GM19328 (cell line): ENCODE data around the gene SRRM3.
"Not testable (repeated sequence)": the region's sequence is repeated elsewhere in the genome, so short reads cannot be mapped to it uniquely, and the experiment has no call there.

Experiments used
- ATAC-seq: cut with Tn5 transposase; IDR thresholded peaks from one replicate; pipeline ENCODE4 v1.9.1; 2021; ENCODE audit warnings: mild to moderate bottlenecking, moderate library complexity; ENCODE audit not compliant: unreplicated experiment

Gene SRRM3

DNA sequence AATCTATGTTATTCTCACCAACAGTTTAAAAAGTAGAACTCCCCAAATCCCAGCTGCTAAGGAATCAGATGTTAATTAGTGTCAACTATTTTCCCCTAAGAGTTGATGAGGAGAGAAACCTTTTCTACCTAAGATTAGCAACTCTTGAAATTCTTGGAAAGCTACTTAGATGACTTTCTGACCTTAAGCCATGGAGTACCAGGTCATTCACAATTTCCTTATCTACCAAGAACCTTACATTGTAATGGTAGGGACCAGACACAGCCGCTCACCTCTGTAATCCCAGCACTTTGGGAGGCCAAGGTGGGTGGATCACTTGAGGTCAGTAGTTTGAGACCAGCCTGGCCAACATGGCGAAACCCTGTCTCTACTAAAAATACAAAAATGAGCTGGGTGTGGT lies 133.7 kb downstream of the SRRM3 start:
- not testable (repeated sequence) for ATAC-seq

DNA sequence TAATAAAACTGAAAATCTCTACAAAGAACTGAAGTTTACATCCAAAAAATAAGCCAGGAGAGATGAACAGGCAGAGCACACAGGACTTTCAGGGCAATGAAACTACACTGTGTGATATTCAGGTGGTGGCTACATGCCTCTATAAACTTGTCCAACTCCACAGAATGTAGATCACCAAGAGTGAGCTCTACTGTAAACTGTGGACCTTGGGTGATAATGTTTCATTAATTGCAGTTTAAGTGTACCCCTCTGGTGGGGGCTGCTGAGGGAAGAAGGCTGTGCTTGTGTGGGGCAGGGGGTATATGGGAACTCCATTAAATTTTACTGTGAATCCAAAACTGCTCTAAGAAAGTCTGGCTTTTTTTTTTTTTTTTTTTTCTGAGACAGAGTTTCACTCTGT lies 134.4 kb downstream of the SRRM3 start:
- ATAC-seq = no peak
